ENCODE results near the gene PVR.

- no peak for TF ChIP-seq CTCF (conservative IDR thresholded peaks at IDR 0.05)
- TF ChIP-seq EZH2 (IDR thresholded peaks at IDR 0.05; ENCODE audit: low read depth): no peak
These were observed 18.2 kb downstream of the PVR start for GRCh38 chr19:44661904-44662303.
